ENCODE data around the gene USP6NL.

Gene USP6NL

DNA sequence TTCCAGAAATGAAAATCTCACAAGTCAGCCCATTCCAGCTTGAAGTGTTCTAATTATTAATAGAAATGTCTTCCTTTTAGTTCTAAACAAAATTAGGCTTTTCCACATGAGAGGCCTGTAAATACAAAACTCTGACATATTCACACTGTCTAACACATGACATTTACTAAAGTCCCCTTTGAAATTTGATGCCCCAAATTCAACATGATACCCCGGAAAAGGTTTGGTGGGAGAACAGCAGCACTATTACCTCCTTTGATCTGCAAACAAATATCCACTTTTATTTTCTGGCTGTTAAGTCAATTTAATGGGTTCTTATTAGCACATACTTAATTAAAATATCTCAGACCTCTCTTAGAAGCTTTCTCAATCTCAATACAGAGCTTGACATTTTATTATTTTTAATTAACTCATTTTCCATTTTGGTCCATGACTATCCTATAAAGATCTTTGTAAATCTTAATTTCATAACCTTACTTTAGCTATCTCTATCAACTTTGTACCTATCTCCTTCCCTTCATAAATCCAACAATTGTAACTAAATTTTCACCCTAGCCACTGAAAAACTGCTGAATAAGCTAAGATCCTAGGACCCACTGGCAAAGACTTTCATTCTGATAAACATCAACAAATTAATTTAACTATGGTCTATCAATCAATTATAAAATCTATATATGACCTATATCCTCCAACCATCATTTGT lies 63.2 kb downstream of the USP6NL start:
- no peak for DNase-seq

DNA sequence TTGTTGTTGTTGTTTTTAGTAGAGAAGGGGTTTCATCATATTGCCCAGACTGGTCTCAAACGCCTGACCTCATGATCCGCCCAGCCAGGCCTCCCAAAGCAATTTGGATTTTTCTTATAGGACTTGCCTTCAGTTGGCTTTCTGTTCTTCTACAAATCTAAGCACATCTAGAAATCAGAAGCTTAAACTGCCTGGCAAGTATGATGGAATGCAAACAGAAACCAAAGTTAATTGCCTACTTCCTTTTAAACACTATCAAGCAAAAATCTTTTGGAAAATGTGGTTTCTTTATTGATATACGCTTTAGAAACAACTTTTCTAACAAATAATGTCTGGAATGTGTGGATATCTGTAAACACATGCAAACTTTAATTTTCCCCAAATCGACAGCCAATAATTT lies 64.9 kb downstream of the USP6NL start:
- DNase-seq: peak; percentile 32

DNA sequence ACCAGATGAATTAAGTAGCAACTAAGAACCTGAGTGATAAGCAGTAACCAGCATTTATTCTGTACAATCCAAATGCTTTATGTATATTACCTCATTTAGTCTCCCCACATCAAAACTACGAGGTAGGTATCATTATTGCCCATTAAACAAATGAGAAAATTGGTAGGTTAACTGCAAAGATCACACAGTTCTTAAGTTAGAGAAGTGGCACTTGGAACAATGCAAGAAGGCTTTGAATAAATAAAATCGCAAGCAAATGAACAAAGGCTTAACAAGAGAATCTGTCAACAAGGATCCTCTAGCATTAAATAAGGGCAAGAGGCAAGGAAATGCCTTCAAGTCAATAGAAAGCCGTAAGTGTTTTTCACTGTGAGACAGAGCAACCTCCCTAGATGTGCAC lies 70.2 kb downstream of the USP6NL start:
- DNase-seq: no peak

DNA sequence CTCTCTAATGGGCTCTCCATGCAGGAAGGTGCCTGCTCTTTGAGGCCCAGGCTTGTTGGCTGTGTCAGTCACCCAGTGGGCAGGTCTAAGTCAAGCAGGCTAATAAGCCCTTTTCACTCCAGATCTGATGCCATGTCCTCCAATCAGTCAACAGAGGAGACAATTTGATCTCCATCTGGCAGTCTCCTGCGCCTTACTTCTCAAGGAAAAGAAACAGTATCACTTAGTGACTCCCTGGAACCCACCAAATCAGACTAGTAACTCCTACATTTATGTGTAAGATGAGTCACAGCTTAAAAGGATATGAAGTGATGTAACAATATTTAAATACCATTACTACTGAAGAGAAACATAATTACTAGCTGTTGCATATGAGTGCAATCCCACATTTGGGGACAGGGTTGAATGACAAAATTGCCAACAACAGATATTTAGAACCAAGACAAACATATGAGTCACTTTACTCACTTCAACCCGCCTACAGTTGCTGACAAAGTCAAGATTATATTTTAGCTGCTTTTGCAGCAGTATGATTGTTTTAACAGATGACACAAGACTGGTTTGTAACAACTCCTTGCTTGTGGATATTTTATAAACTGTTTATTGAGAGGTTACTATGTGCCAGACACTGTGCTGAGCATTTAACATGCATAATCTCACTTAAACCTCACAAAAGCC lies 72.1 kb downstream of the USP6NL start:
- DNase-seq: no peak

DNA sequence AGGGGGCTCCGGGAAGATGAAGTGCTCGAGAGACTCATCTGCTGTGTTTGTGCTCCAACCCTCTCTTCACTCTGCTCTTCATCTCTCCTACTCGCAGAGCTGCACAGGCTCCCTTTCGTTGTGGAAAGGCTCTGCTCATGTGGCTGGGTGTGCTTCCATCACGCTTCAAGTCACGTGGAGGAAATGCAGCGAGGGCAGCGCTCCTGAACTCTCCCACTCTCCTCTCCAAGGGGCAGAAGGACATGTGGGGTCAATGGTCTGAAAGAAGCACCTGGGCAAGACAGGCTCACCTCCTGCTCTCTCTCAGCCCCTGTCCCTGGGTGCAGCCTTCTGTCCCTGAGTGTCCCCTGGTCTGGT lies 72.6 kb downstream of the USP6NL start:
- no peak for DNase-seq

DNA sequence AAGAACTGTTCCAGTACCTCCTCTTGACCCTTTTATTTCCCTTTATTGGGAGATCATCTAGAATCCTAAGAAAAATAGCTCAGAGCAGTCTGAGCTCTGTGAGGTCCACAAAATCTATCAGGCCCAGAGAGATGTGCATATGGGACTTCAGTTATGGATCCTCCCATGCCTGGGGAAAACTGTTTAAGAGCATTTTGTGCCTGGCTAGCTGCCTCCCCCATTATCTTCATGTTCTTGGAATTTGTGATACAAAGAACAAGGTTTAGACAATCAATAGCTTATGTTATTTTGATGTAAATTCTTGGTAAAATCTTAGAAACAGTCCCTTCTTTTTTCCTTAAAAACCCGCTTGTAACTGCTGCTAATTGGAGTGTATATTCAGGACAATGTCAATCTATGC lies 75.2 kb downstream of the USP6NL start:
- DNase-seq: no peak

DNA sequence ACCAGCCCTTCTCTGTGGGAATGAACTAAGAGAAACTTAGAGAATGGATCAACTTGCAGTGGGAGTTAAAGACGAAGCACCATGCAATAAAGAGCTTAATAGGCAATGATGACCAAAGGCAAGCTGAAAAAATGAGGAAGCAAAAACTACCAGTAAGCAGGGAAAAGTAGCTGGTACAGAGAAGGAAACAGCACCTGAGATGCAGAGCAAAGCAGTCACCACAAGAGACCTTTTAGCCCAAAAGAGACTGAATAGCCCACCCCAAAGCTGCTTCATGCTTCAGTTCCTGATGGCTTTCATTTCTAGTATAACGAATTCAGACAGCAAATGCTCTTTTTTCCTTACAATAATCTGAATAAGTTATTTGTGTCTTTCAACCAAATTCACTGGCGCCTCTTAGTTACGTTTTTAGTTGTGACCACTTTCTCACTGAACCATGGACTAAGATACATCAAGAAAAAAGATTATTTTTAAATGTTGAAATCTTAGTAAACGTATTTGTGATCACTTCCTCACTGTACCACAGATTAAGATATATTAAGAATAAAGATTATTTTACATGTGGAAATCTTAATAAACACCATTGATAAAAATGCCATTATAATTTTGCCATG lies 76.0 kb downstream of the USP6NL start:
- no peak for DNase-seq

DNA sequence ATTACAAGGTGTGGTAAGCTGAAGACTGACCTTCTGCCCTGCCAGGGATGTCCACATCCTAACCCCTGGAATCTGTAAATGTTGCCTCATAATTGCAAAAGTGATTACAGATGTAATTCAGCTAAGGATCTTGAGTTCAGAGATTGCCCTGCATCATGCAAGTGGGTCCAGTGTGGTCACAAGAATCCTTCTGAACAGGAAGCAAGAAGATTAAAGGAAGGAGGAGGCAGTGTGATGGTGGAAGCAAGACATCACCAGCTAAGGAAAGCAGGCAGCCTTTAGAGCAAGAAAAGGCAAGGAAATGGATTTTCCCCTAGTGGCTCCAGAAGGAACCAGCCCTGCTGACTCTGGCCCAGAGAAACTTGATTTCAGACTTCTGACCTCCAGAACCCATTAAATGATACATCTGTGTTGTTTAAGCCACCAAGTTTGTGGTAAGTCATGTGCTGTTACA lies 78.1 kb downstream of the USP6NL start:
- DNase-seq: peak; percentile 20

DNA sequence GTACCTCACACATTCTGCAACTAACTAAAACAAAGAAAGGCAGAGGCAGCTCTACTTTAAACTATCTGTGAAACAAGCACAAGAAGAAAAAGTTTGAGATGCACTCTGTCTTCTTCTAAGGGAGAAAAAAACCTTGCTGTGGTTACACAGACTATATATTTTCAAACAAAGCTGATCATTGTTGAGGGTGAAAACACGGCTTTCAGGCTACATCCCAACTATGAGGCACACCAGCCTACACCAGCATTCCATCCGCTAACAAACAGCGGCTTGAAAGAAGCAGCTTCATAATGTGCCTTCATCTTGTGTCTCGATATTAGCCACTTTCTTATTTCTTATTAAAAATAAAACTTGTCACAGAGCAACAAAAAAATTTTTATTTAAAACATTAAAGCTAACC lies 79.1 kb downstream of the USP6NL start:
- no peak for DNase-seq

DNA sequence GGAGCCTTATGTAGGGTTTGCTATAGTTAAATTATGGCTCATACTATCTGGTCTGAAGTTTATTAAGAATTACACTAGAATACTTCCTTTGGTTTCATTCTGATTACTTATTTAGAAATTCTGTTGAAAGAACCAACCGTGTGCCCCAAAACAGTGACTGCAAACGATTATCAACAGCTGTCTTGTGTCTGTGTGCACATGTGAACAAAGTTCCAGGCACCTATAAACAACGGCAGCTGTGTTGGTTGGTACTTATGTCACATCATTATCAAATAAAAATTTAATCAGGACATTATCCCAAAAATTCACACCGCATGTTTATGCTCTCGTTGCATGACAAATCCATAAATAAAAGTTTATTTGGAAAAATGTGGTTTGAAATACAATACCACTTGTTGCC lies 80.6 kb downstream of the USP6NL start:
- DNase-seq: no peak

DNA sequence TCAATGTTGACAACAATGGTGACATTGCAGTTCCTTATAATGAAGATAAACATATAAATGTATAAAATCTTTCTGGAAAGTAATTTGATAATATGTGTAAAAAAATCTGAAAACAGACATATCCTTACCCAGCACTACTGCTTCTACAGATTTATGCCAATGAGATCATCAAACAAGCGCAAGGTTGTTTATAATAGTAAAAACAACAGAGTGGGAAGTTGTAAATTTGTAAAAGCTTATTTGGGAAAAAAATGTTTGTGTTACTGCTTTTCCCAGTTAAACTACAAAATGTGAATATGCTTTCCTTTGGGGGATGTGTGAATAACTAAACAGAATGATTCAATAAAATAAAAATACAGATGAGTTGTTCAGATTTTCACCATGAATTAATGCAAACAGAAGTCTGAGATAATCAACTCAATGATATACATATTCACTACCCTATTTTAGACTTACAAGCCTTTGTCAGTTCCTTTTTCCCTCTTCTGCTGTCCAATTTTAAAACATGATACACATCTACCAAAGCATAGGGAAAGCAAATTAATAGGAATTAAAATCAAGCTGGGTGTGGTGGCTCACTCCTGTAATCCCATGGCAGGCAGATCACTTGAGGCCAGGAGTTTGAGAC lies 82.1 kb downstream of the USP6NL start:
- DNase-seq: no peak

DNA sequence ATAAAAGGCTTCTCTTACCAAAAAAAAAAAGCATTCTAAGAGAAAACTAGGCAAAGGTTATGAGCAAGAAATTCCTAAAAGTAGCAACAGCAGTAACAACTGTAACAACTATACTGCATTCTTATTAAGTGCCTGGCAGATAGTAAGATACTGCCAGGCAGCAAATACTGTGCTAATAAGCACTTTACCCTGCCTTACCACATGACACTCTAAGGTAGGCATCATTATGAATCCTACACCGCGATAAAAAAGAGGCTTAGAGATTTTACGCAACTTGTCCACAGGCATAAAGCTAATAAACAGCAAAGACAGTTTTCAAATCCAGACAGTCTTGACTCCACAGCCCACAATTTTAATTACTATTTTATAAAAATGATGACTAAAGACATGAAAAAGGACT lies 83.2 kb downstream of the USP6NL start:
- DNase-seq: no peak

DNA sequence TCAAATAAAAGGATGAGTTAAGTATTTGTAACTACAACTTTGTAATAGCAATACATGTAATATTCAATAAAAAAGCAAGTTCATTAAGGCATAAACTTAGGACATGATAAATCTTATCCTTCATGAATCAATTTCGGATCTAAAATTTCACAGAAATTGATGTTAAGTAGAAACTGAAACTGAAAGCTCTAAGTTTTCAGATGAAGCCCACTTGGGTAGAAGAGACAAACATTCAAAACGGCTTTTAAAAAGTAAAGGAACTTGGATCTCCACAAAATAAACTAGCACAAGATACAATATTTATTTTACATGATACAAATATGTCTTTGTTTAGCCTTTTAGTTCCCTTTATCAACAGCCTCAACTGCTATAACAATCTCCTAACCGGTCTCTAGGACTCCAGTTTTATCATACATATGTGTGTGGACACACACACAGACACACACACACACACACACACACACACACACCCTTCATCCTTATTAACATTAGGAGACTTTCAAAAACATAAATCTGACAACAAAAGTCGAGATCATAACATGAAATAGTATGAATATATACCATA lies 83.7 kb downstream of the USP6NL start:
- no peak for DNase-seq

DNA sequence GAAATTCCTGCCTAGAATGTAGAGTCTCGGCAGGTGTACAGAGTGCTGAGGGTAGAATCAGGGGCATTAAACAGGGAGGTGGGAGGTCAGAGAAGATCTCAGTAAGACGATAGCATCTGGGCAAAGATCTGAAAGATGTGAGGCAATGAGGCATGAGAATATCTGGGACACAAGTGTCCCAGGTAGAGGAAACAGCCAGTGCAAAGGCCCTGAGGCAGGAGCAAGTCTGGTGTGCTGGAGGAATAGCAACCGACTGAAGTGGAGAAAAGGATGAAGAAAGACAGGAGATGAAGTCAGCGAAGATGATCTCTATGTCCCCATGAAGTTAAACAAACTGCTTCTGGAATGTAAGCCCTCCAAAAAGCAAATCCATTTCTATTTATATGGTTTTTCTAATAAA lies 84.4 kb downstream of the USP6NL start:
- DNase-seq: no peak

DNA sequence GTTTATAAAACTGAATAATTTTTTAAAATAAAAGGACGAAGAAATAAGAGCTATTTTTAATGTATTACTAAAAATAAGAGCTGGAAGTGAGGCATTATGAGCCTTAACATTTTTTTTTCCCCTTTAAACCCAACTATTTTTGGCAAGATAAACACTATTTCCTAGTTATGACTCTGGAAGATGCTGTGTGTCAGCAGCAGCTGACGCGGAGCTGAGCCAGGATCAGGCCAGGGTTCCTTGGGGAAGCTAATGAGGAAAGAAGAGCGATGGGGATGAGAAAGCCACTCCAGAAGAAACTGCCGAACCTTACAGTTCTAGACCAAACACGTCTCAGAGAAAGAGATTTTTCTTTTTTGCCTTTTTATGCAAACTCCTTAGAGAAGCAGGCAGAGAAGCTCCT lies 85.9 kb downstream of the USP6NL start:
- no peak for DNase-seq

DNA sequence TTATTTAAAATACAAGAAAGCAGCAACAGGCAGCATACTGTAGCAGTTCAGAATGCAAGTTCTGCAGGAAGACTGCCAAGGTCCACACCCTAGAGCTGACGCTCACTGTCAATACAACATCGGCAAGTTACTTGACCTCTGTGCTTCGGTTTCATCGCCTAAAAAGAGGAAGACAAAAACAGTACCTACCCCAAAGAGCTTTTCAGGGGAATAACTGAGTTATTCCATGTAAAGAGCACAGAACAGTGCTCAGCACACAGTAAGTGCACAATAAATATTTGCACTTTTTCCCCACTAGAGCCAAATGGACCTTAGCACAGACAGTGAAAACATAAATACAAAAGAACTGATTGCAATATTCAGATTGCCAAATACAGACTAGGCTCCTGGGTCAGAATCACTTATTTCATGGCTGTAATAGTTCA lies 88.6 kb downstream of the USP6NL start:
- DNase-seq: no peak

DNA sequence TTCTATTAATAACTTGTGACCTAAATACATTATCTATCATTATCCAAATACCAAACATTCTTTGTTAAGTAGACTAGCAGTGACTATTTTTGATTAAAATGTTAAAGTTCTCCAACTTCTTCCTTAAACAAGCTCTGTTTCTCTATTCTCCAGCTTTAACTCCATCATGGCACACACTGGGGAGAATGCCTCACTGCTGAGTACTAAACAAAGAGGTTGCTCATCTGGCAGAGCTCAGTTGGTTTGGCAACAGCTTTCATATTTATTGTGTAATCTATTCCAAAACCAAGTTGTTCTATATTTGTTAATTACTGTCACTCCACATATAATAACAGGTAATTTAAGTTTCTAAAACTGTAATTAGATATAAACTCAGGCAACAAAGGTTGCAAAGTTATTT lies 89.6 kb downstream of the USP6NL start:
- DNase-seq: no peak

DNA sequence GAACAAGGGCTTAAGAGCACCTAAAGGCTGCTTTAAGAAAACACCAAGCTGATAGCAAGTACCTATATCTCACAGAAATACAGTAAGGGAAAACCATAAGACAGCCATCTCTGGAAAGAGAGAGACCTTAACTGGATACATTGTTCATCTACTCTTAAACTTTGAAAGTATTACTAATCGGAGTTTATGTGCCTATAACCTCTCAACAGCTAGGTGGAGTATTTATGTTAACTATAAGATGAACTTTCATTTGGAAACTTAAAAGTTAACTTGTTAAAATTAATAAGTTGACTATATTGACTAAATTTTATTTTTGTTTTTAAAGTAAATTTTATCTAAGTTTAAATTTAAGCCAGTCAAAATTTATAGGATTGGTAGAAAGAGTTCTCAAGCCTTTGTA lies 90.6 kb downstream of the USP6NL start:
- DNase-seq: no peak

DNA sequence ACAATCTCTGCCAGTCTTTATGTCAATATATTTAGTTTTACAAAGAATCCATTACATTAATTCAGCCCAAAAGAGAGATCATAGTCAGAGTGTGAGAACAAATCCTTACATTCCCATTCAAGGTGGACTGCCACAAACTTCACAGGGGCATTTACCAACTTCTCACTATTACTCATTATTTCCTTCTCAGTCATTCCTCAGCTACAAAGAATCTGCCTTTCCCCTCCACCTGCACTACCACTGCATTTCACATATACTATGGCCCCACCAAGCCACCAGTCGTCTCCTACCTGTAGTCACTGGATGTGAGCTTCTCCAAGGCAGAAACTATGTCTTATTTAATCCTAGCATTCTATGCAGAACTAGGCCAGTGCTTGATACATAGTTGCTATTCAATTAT lies 94.3 kb downstream of the USP6NL start:
- no peak for DNase-seq

DNA sequence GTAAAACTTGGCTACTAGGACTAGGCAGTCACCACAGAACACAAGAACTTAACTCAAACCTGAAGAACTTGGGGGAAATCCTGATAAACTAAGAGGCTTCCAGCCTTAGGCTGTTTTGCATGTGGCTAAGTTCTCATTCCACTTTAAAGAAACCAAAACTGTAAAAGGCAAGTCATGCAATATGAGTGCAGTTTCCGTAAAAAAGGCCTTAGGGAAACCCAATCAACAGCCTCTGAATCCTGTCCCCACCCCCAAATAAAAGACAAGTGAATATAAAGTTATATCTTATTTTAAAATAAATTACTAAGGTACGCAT lies 95.1 kb downstream of the USP6NL start:
- no peak for DNase-seq

DNA sequence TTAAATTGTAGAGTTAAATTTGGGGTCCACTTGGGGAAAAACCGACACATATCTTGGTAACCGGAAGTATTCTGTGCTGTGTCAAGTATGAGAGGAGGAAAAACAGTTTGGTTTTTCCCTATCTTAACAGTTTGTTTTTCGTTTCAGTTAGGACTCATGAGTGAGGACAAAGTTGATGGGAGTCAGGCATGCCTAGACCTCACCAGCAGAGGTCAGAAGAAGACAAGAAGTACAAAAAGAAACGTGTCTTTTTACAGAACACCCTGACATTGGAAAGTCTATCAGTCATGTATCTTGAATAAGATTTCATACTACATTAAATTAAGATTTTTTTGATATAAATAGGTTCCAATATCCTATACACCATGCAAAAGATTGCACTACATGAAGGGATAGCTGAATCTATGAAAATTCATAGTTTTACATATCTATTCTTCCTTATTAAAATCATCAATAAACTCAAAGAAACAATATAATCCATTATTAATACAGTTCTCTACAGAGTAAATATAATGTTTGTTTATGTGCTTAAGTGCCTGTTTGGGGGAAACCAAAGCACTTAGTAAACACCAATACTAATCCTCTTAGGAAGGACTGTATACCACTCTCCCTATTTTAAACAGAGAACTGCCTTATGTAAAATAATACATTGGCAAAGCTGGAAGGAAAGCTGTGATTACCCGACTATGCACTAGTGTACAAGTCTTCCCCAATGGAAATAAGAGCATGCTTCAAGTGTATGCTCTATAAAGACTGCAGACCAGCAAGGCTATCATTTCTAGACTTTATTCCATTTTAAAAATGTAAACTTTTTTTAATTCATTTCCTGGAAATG lies 95.6 kb downstream of the USP6NL start:
- peak; percentile 62 for DNase-seq

DNA sequence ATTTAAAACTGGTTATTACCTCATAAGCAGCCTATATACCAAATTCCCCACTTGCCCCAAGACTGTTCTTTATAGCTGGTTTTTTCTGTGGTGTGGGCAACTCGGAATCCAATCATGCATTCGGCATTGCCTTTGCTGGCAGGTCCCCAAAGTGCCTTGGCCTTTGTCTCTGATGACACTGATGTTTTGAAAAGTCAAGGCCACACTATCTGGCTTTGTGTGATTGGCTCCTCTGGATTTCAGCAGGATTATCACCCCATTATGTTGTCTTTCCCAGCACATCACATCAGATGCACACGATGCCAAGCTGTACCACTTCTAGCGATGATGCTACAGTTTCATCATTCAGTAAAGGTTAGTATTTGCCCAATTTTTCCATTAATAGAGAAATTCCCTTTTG lies 97.7 kb downstream of the USP6NL start:
- no peak for DNase-seq

DNA sequence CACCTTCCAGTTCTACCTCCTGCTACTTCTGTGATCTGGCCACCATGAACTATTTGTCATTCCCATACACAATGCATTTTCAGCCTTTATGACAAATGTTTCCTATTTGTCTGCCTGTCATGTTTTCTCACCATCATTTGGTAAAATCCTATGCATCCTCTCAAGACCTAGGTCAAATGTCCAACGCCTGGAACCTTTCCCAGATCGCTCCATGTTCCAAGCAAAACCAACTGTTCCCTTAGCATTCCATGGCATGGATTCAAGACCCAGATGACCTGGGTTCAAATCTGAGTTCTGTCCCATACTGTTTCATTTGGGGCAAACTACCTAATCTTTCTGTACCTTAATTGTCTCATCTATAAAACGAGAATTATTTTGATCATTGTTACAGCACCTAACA lies 98.9 kb downstream of the USP6NL start:
- no peak for DNase-seq

Measured in MV-4-11 (cell line).